HepG2 (cell line): ENCODE data around the gene STK39. TPM values are rescaled to one million over a fixed set of nuclear protein-coding genes. Genes with fewer than 3 reads are reported as not detected.

ENCODE experiments used
- CBFB ChIP-seq: sonication (generic); formaldehyde crosslinking; IDR thresholded peaks from 2 replicates; pipeline ENCODE4 v1.4.0; 2020; ENCODE audit warnings: missing genetic modification reagents
- HNRNPK ChIP-seq: fragments of 200-400 bp; formaldehyde crosslinking; IDR thresholded peaks from 2 replicates; pipeline ENCODE4 v1.6.1; 2018; ENCODE audit warnings: low read length, low read depth, moderate library complexity, mild to moderate bottlenecking; ENCODE audit not compliant: poor library complexity, severe bottlenecking
- JUND ChIP-seq: sonication (generic); formaldehyde crosslinking; IDR thresholded peaks from 2 replicates; pipeline ENCODE4 v1.8.0; 2022; ENCODE audit warnings: mild to moderate bottlenecking, missing genetic modification reagents
- NFATC3 ChIP-seq: sonication (generic); formaldehyde crosslinking; IDR thresholded peaks from 2 replicates; pipeline ENCODE4 v1.5.1; 2020; ENCODE audit warnings: mild to moderate bottlenecking, missing genetic modification reagents
- PHF20 ChIP-seq: sonication (generic); formaldehyde crosslinking; IDR thresholded peaks from 2 replicates; pipeline ENCODE4 v1.5.0; 2020; ENCODE audit warnings: mild to moderate bottlenecking, missing genetic modification reagents
- REPIN1 ChIP-seq: sonication (generic); formaldehyde crosslinking; IDR thresholded peaks from 2 replicates; pipeline ENCODE4 v1.8.0; 2022; ENCODE audit warnings: missing genetic modification reagents, low read depth, mild to moderate bottlenecking, borderline replicate concordance
- TBX2 ChIP-seq: sonication (generic); formaldehyde crosslinking; IDR thresholded peaks from 2 replicates; pipeline ENCODE4 v1.5.0; 2020; ENCODE audit warnings: missing genetic modification reagents, mild to moderate bottlenecking, borderline replicate concordance
- ZBTB39 ChIP-seq: sonication (generic); formaldehyde crosslinking; IDR thresholded peaks from 2 replicates; pipeline ENCODE4 v1.5.0; 2020; ENCODE audit warnings: missing genetic modification reagents
- ZBTB4 ChIP-seq: sonication (generic); formaldehyde crosslinking; IDR thresholded peaks from 2 replicates; pipeline ENCODE4 v1.4.0; 2020; ENCODE audit warnings: missing genetic modification reagents, mild to moderate bottlenecking, borderline replicate concordance
- ZFP37 ChIP-seq: sonication (generic); formaldehyde crosslinking; IDR thresholded peaks from 2 replicates; pipeline ENCODE4 v1.4.0; 2020; ENCODE audit warnings: missing genetic modification reagents, borderline replicate concordance
- ZFYVE20 ChIP-seq: sonication (generic); formaldehyde crosslinking; IDR thresholded peaks from 2 replicates; pipeline ENCODE4 v1.8.0; 2023; ENCODE audit warnings: low read depth, mild to moderate bottlenecking, moderate library complexity, missing genetic modification reagents, borderline replicate concordance
- ZNF143 ChIP-seq: sonication (generic); formaldehyde crosslinking; IDR thresholded peaks from 2 replicates; pipeline ENCODE4 v1.4.0; 2020; ENCODE audit warnings: missing genetic modification reagents
- ZNF383 ChIP-seq: sonication (generic); formaldehyde crosslinking; IDR thresholded peaks from 2 replicates; pipeline ENCODE4 v1.4.0; 2020; ENCODE audit warnings: missing genetic modification reagents, mild to moderate bottlenecking, borderline replicate concordance
- ZNF407 ChIP-seq: sonication (generic); formaldehyde crosslinking; IDR thresholded peaks from one replicate; pipeline ENCODE4 v1.5.1; 2020; ENCODE audit warnings: mild to moderate bottlenecking, missing genetic modification reagents; ENCODE audit errors: not compliant biosample characterization
- ZNF572 ChIP-seq: sonication (generic); formaldehyde crosslinking; IDR thresholded peaks from 2 replicates; pipeline ENCODE4 v1.5.1; 2020; ENCODE audit warnings: mild to moderate bottlenecking, missing genetic modification reagents
- polyA plus RNA-seq, 8 experiments: library from polyadenylated mRNA; depleted of rRNA in 3 of 8; stranded (reverse) in 7 of 8; unstranded in 1 of 8; fragments of >200 nt; fragmentation: Illumina TruSeq in 4 of 8; extraction: Trizol in 4 of 8; gene quantifications; 2 replicates each; pipeline versions ENCODE4 v1.2.1 to v1.2.3, GENCODE V29; 2011 to 2016; ENCODE audit warnings: low read depth in 4 of 8, missing spikeins in 1 of 8, mixed read lengths in 1 of 8; ENCODE audit not compliant: insufficient read depth in 1 of 8
- total RNA-seq, 5 experiments: library from RNA; depleted of rRNA; stranded (reverse); fragments of >200 nt; fragmentation: Illumina TruSeq; extraction: Trizol; gene quantifications; 2 replicates each; pipeline ENCODE4 v1.2.3, GENCODE V29; 2016; ENCODE audit warnings: low read depth in 1 of 5

Gene STK39
- total and polyA plus RNA-seq, 2 of the 13 experiments (the other 11 are each of a cell fraction or from before 2014, with no cell fraction given): 27.3 to 38.4 TPM

GRCh38 chr2:168210895-168211570, 36.4 kb downstream of the STK39 start (continued):
- TF ChIP-seq ZNF407 (no peak), JUND (CRISPR knock-in tag) (no peak), ZNF383 (CRISPR knock-in tag) (no peak), PHF20 (CRISPR knock-in tag) (no peak), ZFP37 (CRISPR knock-in tag) (no peak), TBX2 (CRISPR knock-in tag) (no peak), ZBTB39 (CRISPR knock-in tag) (no peak), ZFYVE20 (no peak), ZNF572 (CRISPR knock-in tag) (no peak), ZNF143 (CRISPR knock-in tag) (no peak), HNRNPK (no peak), NFATC3 (CRISPR knock-in tag) (no peak), REPIN1 (CRISPR knock-in tag) (no peak), CBFB (CRISPR knock-in tag) (no peak), ZBTB4 (CRISPR knock-in tag) (no peak)
